ENCODE results near the gene OR1D2.

Gene OR1D2

GRCh38 chr17:3046753-3047152 lies 57.5 kb downstream of the OR1D2 start:
- Histone ChIP-seq H3K4me1 (ENCODE audit: control insufficient read depth, insufficient read depth, low read length, poor library complexity, severe bottlenecking) (no peaks in the 10 kb centered on the region), H3K27ac (ENCODE audit: insufficient read depth, low read length, poor library complexity, severe bottlenecking) (no peak overlapping the region), H3K4me3 (ENCODE audit: insufficient read depth, low read depth, low read length, poor library complexity, severe bottlenecking) (no peak overlapping the region), H3K27me3 (replicated peaks; ENCODE audit: control insufficient read depth, insufficient read depth, low read length, poor library complexity, severe bottlenecking) (peaks cover 5% of the 10 kb centered on the region), H3K9me3 (ENCODE audit: control insufficient read depth, low read length) (peaks cover 10% of the 10 kb centered on the region), H3K36me3 (ENCODE audit: control insufficient read depth, insufficient read depth, low read length) (no peaks in the 10 kb centered on the region)
- DNase-seq, result no peak

- no peaks in the 10 kb centered on the region for H3K4me1 ChIP-seq (ENCODE audit: control insufficient read depth, insufficient read depth, low read length, poor library complexity, severe bottlenecking)
- peaks cover 5% of the 10 kb centered on the region for H3K27me3 ChIP-seq (replicated peaks; ENCODE audit: control insufficient read depth, insufficient read depth, low read length, poor library complexity, severe bottlenecking)
- no peak for DNase-seq
- H3K27ac ChIP-seq (ENCODE audit: insufficient read depth, low read length, poor library complexity, severe bottlenecking), result no peak overlapping the region
- H3K9me3 ChIP-seq (ENCODE audit: control insufficient read depth, low read length), result peaks cover 10% of the 10 kb centered on the region
- H3K4me3 ChIP-seq (ENCODE audit: insufficient read depth, low read depth, low read length, poor library complexity, severe bottlenecking), result no peak overlapping the region
- H3K36me3 ChIP-seq (ENCODE audit: control insufficient read depth, insufficient read depth, low read length), result no peaks in the 10 kb centered on the region
These were observed 60.4 kb downstream of the OR1D2 start for GRCh38 chr17:3043737-3044365.

DNA sequence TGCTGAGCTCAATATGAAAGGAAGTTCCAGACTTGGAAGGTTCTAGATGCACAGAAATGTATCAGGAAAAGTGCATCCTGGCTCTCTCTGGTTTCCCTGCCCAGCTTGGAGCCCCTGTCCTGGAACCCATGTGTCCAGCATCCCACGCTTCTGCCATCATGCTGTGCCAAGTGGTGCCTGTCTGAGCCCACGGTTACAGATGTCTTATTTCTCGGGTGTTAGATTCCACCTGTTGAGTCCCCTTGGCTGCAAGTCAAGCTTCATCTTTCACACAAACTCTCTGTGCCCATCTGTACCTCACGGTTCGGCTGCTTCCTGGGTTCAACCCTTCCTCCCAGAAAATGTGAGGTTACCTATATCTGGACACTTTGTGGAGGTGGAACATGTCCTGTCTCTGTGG lies 63.3 kb downstream of the OR1D2 start:
- no peak for DNase-seq
- Histone ChIP-seq H3K36me3 (ENCODE audit: control insufficient read depth, insufficient read depth, low read length) (no peaks in the 10 kb centered on the region), H3K27ac (ENCODE audit: insufficient read depth, low read length, poor library complexity, severe bottlenecking) (no peak overlapping the region), H3K27me3 (replicated peaks; ENCODE audit: control insufficient read depth, insufficient read depth, low read length, poor library complexity, severe bottlenecking) (peaks cover 5% of the 10 kb centered on the region), H3K9me3 (ENCODE audit: control insufficient read depth, low read length) (peaks cover 10% of the 10 kb centered on the region), H3K4me3 (ENCODE audit: insufficient read depth, low read depth, low read length, poor library complexity, severe bottlenecking) (no peak overlapping the region), H3K4me1 (ENCODE audit: control insufficient read depth, insufficient read depth, low read length, poor library complexity, severe bottlenecking) (no peaks in the 10 kb centered on the region)

GRCh38 chr17:3039736-3040135 lies 64.5 kb downstream of the OR1D2 start:
- peaks cover 10% of the 10 kb centered on the region for H3K9me3 ChIP-seq (ENCODE audit: control insufficient read depth, low read length)
- H3K27me3 ChIP-seq (replicated peaks; ENCODE audit: control insufficient read depth, insufficient read depth, low read length, poor library complexity, severe bottlenecking), result peaks cover 5% of the 10 kb centered on the region
- no peak for DNase-seq
- no peaks in the 10 kb centered on the region for H3K4me1 ChIP-seq (ENCODE audit: control insufficient read depth, insufficient read depth, low read length, poor library complexity, severe bottlenecking)
- no peaks in the 10 kb centered on the region for H3K36me3 ChIP-seq (ENCODE audit: control insufficient read depth, insufficient read depth, low read length)
- no peak overlapping the region for H3K4me3 ChIP-seq (ENCODE audit: insufficient read depth, low read depth, low read length, poor library complexity, severe bottlenecking)
- H3K27ac ChIP-seq (ENCODE audit: insufficient read depth, low read length, poor library complexity, severe bottlenecking), result no peak overlapping the region

GRCh38 chr17:3038941-3039340 lies 65.3 kb downstream of the OR1D2 start:
- H3K36me3 ChIP-seq (ENCODE audit: control insufficient read depth, insufficient read depth, low read length), result no peaks in the 10 kb centered on the region

More at GRCh38 chr17:3038941-3039340, 65.3 kb downstream of the OR1D2 start:
- Histone ChIP-seq H3K4me1 (ENCODE audit: control insufficient read depth, insufficient read depth, low read length, poor library complexity, severe bottlenecking) (no peaks in the 10 kb centered on the region), H3K9me3 (ENCODE audit: control insufficient read depth, low read length) (peaks cover 4% of the 10 kb centered on the region), H3K27me3 (replicated peaks; ENCODE audit: control insufficient read depth, insufficient read depth, low read length, poor library complexity, severe bottlenecking) (peaks cover 5% of the 10 kb centered on the region), H3K4me3 (ENCODE audit: insufficient read depth, low read depth, low read length, poor library complexity, severe bottlenecking) (no peak overlapping the region), H3K27ac (ENCODE audit: insufficient read depth, low read length, poor library complexity, severe bottlenecking) (no peak overlapping the region)
- DNase-seq, result no peak

Data from effector memory CD4-positive, alpha-beta T cell (primary cell).